Measurements from ENCODE around the gene AGBL4.

GRCh38 chr1:49351768-49352167 lies 672.0 kb downstream of the AGBL4 start:
- TF ChIP-seq CTCF (IDR thresholded peaks at IDR 0.05 in 4 of 5, conservative IDR thresholded peaks at IDR 0.05 in 1 of 5) (no peak), POLR2A (IDR thresholded peaks at IDR 0.05) (no peak)
